CD14-positive monocyte (primary cell): Measurements from ENCODE around the gene NTRK3. TPM values are rescaled to one million over a fixed set of nuclear protein-coding genes. Genes with fewer than 3 reads are reported as not detected.

ENCODE experiments used
- DNase-seq, 3 donors: peaks; one replicate each; pipeline ENCODE4 v3.0.0-alpha.2; 2011 to 2022
- H2AFZ ChIP-seq: 2 replicates; pipeline ENCODE4 v1.6.0; 2012; ENCODE audit warnings: mild to moderate bottlenecking, low read depth, low read length, inconsistent platforms; ENCODE audit not compliant: insufficient read depth, poor library complexity, severe bottlenecking
- H3K27ac ChIP-seq, 2 donors: 1 replicate in 1 of 2; 2 replicates in 1 of 2; pipeline ENCODE4 v1.5.1; 2012 to 2013; ENCODE audit warnings: low read length in 2 of 2, control low read depth in 1 of 2, inconsistent platforms in 1 of 2, low read depth in 1 of 2, mild to moderate bottlenecking in 1 of 2
- H3K27me3 ChIP-seq, 2 donors: one replicate each; pipeline versions ENCODE4 v1.6.0 to v1.6.1; 2011 to 2013; ENCODE audit warnings: low read length in 2 of 2; ENCODE audit not compliant: control insufficient read depth in 2 of 2, insufficient read depth in 2 of 2
- H3K36me3 ChIP-seq, 2 donors: replicated peaks in 1 of 2; 1 replicate in 1 of 2; 2 replicates in 1 of 2; pipeline versions ENCODE4 v1.5.1 to v1.6.1; 2012 to 2013; ENCODE audit warnings: low read length in 2 of 2, control low read depth in 1 of 2, inconsistent platforms in 1 of 2, mild to moderate bottlenecking in 1 of 2; ENCODE audit not compliant: insufficient read depth in 2 of 2, control insufficient read depth in 1 of 2
- H3K4me1 ChIP-seq, 2 donors: 1 replicate in 1 of 2; 2 replicates in 1 of 2; pipeline versions ENCODE4 v1.5.1 to v1.6.1; 2012 to 2013; ENCODE audit warnings: low read length in 2 of 2, control low read depth in 1 of 2, inconsistent platforms in 1 of 2, mild to moderate bottlenecking in 1 of 2, moderate library complexity in 1 of 2; ENCODE audit not compliant: insufficient read depth in 2 of 2, control insufficient read depth in 1 of 2
- H3K4me2 ChIP-seq: replicated peaks from 2 replicates; pipeline ENCODE3; 2012; ENCODE audit warnings: low read length, moderate library complexity, mild to moderate bottlenecking; ENCODE audit not compliant: poor library complexity, severe bottlenecking; ENCODE audit errors: extremely low read depth
- H3K4me3 ChIP-seq, 3 experiments: fragments of 200-600 bp in 1 of 3; sonication (generic) in 1 of 3; replicated peaks in 1 of 3; 1 replicate in 2 of 3; 2 replicates in 1 of 3; pipeline ENCODE4 v1.5.1; 2011 to 2013; ENCODE audit warnings: low read length in 3 of 3, mild to moderate bottlenecking in 3 of 3, control low read depth in 2 of 3, low read depth in 2 of 3, inconsistent platforms in 1 of 3, moderate library complexity in 1 of 3
- H3K79me2 ChIP-seq: 2 replicates; pipeline ENCODE4 v1.6.0; 2012; ENCODE audit warnings: mild to moderate bottlenecking, control low read depth, inconsistent platforms, low read length, moderate library complexity; ENCODE audit not compliant: insufficient read depth
- H3K9ac ChIP-seq: 2 replicates; pipeline ENCODE4 v1.6.0; 2017; ENCODE audit warnings: low read length, mild to moderate bottlenecking; ENCODE audit not compliant: insufficient read depth, poor library complexity, severe bottlenecking
- H3K9me3 ChIP-seq, 2 donors: replicated peaks in 1 of 2; 1 replicate in 1 of 2; 2 replicates in 1 of 2; pipeline versions ENCODE4 v1.5.1 to v1.6.1; 2012 to 2013; ENCODE audit warnings: low read length in 2 of 2, control low read depth in 1 of 2; ENCODE audit not compliant: control insufficient read depth in 1 of 2, insufficient read depth in 1 of 2
- H4K20me1 ChIP-seq: 2 replicates; pipeline ENCODE4 v1.6.0; 2012; ENCODE audit warnings: mild to moderate bottlenecking, low read length, control low read depth, moderate library complexity; ENCODE audit not compliant: insufficient read depth
- H3K27ac Mint-ChIP-seq, 7 donors: one replicate each; pipeline ENCODE4 v1.8.0; 2020; ENCODE audit warnings: mild to moderate bottlenecking in 7 of 7, mixed read lengths in 7 of 7, moderate library complexity in 6 of 7, inconsistent platforms in 2 of 7
- H3K27me3 Mint-ChIP-seq, 3 donors: one replicate each; pipeline ENCODE4 v1.8.0; 2021 to 2022; ENCODE audit warnings: low read depth in 3 of 3, mild to moderate bottlenecking in 3 of 3, mixed read lengths in 3 of 3, moderate library complexity in 3 of 3, inconsistent platforms in 1 of 3
- H3K36me3 Mint-ChIP-seq, 2 donors: one replicate each; pipeline ENCODE4 v1.8.0; 2020; ENCODE audit warnings: mixed read lengths in 2 of 2, inconsistent platforms in 1 of 2, mild to moderate bottlenecking in 1 of 2
- H3K4me1 Mint-ChIP-seq: one replicate; pipeline ENCODE4 v1.8.0; 2020; ENCODE audit warnings: mild to moderate bottlenecking, mixed read lengths
- H3K4me3 Mint-ChIP-seq, 2 donors: one replicate each; pipeline ENCODE4 v1.8.0; 2020; ENCODE audit warnings: mild to moderate bottlenecking in 2 of 2, mixed read lengths in 2 of 2, moderate library complexity in 1 of 2
- H3K9me3 Mint-ChIP-seq, 7 donors: one replicate each; pipeline ENCODE4 v1.8.0; 2020 to 2022; ENCODE audit warnings: mixed read lengths in 7 of 7, mild to moderate bottlenecking in 6 of 7, moderate library complexity in 6 of 7, inconsistent platforms in 2 of 7
- WGBS: methylation state at CpG from one replicate; pipeline ENCODE4 v1.1.5; 2013; ENCODE audit warnings: missing lambda C conversion rate; ENCODE audit not compliant: insufficient coverage; 5-methylcytosine and 5-hydroxymethylcytosine counted together
- intact Hi-C, 2 donors: fragments of 100-400 bp; cut with micrococcal nuclease; formaldehyde crosslinking; loops; one replicate each; pipeline versions ENCODE4 v1.15.0 to v1.15.1; 2023
- polyA plus RNA-seq, 3 donors: library from polyadenylated mRNA; depleted of rRNA in 1 of 3; unstranded in 2 of 3; stranded (reverse) in 1 of 3; fragments of 300-500 nt in 2 of 3; fragments of >200 nt in 1 of 3; fragmentation: Illumina TruSeq in 2 of 3; gene quantifications; 1 replicate in 2 of 3; 2 replicates in 1 of 3; pipeline ENCODE4 v1.2.3, GENCODE V29; 2012 to 2021
- TF ChIP-seq, protein P1 (sequence below): fragments of 200-600 bp; IDR thresholded peaks from one replicate; pipeline ENCODE4 v1.8.0; 2022; ENCODE audit warnings: antibody characterized with exemption, mild to moderate bottlenecking

NTRK3 gene
- polyA plus RNA-seq, 3 donors: not detected

GRCh38 chr15:87967951-87968350 is 288.6 kb downstream of the NTRK3 start:
- Mint-ChIP-seq H3K36me3 (no peaks in the 10 kb centered on the region), H3K27ac (no peak overlapping the region), H3K27me3 (no peaks in the 10 kb centered on the region), H3K4me1 (no peaks in the 10 kb centered on the region), H3K9me3 (peaks cover 0 to 12% (median 3%) of the 10 kb centered on the region in 7 donors), H3K4me3 (no peak overlapping the region)
- Histone ChIP-seq H2AFZ (no peak overlapping the region), H3K4me3 (no peak overlapping the region), H3K4me2 (no peak overlapping the region), H3K27me3 (no peaks in the 10 kb centered on the region), H3K4me1 (no peaks in the 10 kb centered on the region), H3K27ac (no peak overlapping the region), H3K9me3 (no peaks in the 10 kb centered on the region), H3K36me3 (no peaks in the 10 kb centered on the region), H3K9ac (no peak overlapping the region), H4K20me1 (no peaks in the 10 kb centered on the region), H3K79me2 (no peaks in the 10 kb centered on the region)
- TF ChIP-seq, protein P1, sequence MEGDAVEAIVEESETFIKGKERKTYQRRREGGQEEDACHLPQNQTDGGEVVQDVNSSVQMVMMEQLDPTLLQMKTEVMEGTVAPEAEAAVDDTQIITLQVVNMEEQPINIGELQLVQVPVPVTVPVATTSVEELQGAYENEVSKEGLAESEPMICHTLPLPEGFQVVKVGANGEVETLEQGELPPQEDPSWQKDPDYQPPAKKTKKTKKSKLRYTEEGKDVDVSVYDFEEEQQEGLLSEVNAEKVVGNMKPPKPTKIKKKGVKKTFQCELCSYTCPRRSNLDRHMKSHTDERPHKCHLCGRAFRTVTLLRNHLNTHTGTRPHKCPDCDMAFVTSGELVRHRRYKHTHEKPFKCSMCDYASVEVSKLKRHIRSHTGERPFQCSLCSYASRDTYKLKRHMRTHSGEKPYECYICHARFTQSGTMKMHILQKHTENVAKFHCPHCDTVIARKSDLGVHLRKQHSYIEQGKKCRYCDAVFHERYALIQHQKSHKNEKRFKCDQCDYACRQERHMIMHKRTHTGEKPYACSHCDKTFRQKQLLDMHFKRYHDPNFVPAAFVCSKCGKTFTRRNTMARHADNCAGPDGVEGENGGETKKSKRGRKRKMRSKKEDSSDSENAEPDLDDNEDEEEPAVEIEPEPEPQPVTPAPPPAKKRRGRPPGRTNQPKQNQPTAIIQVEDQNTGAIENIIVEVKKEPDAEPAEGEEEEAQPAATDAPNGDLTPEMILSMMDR: no peak
- no peak for DNase-seq
- intact Hi-C loops: no loop called here
- no CpG with 5 or more reads among the region's 2 CpGs for WGBS

- Histone ChIP-seq H3K27ac (no peak overlapping the region), H3K9me3 (no peaks in the 10 kb centered on the region), H3K36me3 (no peaks in the 10 kb centered on the region), H3K4me1 (no peaks in the 10 kb centered on the region), H4K20me1 (no peaks in the 10 kb centered on the region), H3K27me3 (no peaks in the 10 kb centered on the region), H2AFZ (no peak overlapping the region), H3K4me2 (no peak overlapping the region), H3K4me3 (no peak overlapping the region), H3K9ac (no peak overlapping the region), H3K79me2 (no peaks in the 10 kb centered on the region)
- Mint-ChIP-seq H3K27me3 (peaks cover 1 to 2% (median 1%) of the 10 kb centered on the region in 3 donors), H3K9me3 (peaks cover 0 to 9% (median 2%) of the 10 kb centered on the region in 7 donors), H3K36me3 (no peaks in the 10 kb centered on the region), H3K4me3 (no peak overlapping the region), H3K4me1 (no peaks in the 10 kb centered on the region), H3K27ac (no peak overlapping the region)
- DNase-seq: no peak
- TF ChIP-seq, protein P1: no peak
- WGBS: 89% methylated on average over 5 of the region's 5 CpGs
- intact Hi-C loops: no loop called here
These were observed 291.2 kb downstream of the NTRK3 start for GRCh38 chr15:87965304-87965703.
